HepG2 (cell line): ENCODE data around the gene ZFHX3. TPM values are rescaled to one million over a fixed set of nuclear protein-coding genes. Genes with fewer than 3 reads are reported as not detected.

Source experiments
- ATF4 ChIP-seq, 2 experiments: fragments of 450-650 bp in 1 of 2; sonication (generic) in 1 of 2; formaldehyde crosslinking; IDR thresholded peaks; 2 replicates each; pipeline versions ENCODE4 v1.5.0 to v1.8.0; 2020 to 2022; ENCODE audit warnings: mild to moderate bottlenecking in 1 of 2, missing genetic modification reagents in 1 of 2
- GATAD2A ChIP-seq: IDR thresholded peaks from 2 replicates; pipeline ENCODE4 v1.6.1; 2016
- GRHL1 ChIP-seq: sonication (generic); formaldehyde crosslinking; conservative IDR thresholded peaks from 2 replicates; pipeline ENCODE4 v1.8.0; 2022; ENCODE audit warnings: missing genetic modification reagents
- KAT8 ChIP-seq: IDR thresholded peaks from 2 replicates; pipeline ENCODE4 v1.6.1; 2016; ENCODE audit warnings: missing genetic modification reagents, missing compliant biosample characterization
- MTERF4 ChIP-seq: sonication (generic); formaldehyde crosslinking; IDR thresholded peaks from 2 replicates; pipeline ENCODE4 v1.8.0; 2023; ENCODE audit warnings: mild to moderate bottlenecking, missing genetic modification reagents
- NFE2 ChIP-seq: sonication (generic); formaldehyde crosslinking; IDR thresholded peaks from 2 replicates; pipeline ENCODE4 v1.4.0; 2020; ENCODE audit warnings: missing genetic modification reagents
- POLR2A ChIP-seq, 2 experiments: IDR thresholded peaks; 2 replicates each; pipeline ENCODE4 v1.6.1; 2011; ENCODE audit warnings: low read depth in 2 of 2, low read length in 2 of 2, mild to moderate bottlenecking in 1 of 2, moderate library complexity in 1 of 2; ENCODE audit not compliant: insufficient read depth in 1 of 2
- TAF1 ChIP-seq: sonication (generic); formaldehyde crosslinking; IDR thresholded peaks from 2 replicates; pipeline ENCODE4 v1.4.0; 2020; ENCODE audit warnings: missing genetic modification reagents
- ZFAT ChIP-seq: sonication (generic); formaldehyde crosslinking; conservative IDR thresholded peaks from 2 replicates; pipeline ENCODE4 v1.8.1; 2023; ENCODE audit warnings: missing genetic modification reagents, inconsistent platforms
- ZNF367 ChIP-seq: sonication (generic); formaldehyde crosslinking; IDR thresholded peaks from 2 replicates; pipeline ENCODE4 v1.4.0; 2020; ENCODE audit warnings: missing genetic modification reagents, borderline replicate concordance
- ZNF496 ChIP-seq: sonication (generic); formaldehyde crosslinking; IDR thresholded peaks from 2 replicates; pipeline ENCODE4 v1.8.1; 2023; ENCODE audit warnings: mild to moderate bottlenecking, moderate library complexity, missing genetic modification reagents; ENCODE audit not compliant: insufficient replicate concordance
- ZNF646 ChIP-seq: sonication (generic); formaldehyde crosslinking; IDR thresholded peaks from 2 replicates; pipeline ENCODE4 v1.9.0; 2021; ENCODE audit warnings: mild to moderate bottlenecking, missing genetic modification reagents
- ZNF776 ChIP-seq: sonication (generic); formaldehyde crosslinking; IDR thresholded peaks from 2 replicates; pipeline ENCODE4 v1.4.0; 2020; ENCODE audit warnings: mild to moderate bottlenecking, missing genetic modification reagents
- polyA plus RNA-seq, 8 experiments: library from polyadenylated mRNA; depleted of rRNA in 3 of 8; stranded (reverse) in 7 of 8; unstranded in 1 of 8; fragments of >200 nt; fragmentation: Illumina TruSeq in 4 of 8; extraction: Trizol in 4 of 8; gene quantifications; 2 replicates each; pipeline versions ENCODE4 v1.2.1 to v1.2.3, GENCODE V29; 2011 to 2016; ENCODE audit warnings: low read depth in 4 of 8, missing spikeins in 1 of 8, mixed read lengths in 1 of 8; ENCODE audit not compliant: insufficient read depth in 1 of 8
- total RNA-seq, 5 experiments: library from RNA; depleted of rRNA; stranded (reverse); fragments of >200 nt; fragmentation: Illumina TruSeq; extraction: Trizol; gene quantifications; 2 replicates each; pipeline ENCODE4 v1.2.3, GENCODE V29; 2016; ENCODE audit warnings: low read depth in 1 of 5

ZFHX3 gene
- total and polyA plus RNA-seq, 2 of the 13 experiments (the other 11 are each of a cell fraction or from before 2014, with no cell fraction given) = 5.0 to 6.0 TPM

GRCh38 chr16:72877374-72878028 is 170.4 kb downstream of the ZFHX3 start (continued):
- peak; percentile 97 for TF ChIP-seq GATAD2A (CRISPR knock-in tag)
- TF ChIP-seq MTERF4 = no peak
- peak in 1 of 2 experiments; percentile 57; a peak in 1 of 4 replicates for TF ChIP-seq ATF4 (CRISPR knock-in tag; IDR thresholded peaks at IDR 0.05)
- TF ChIP-seq ZNF367 (CRISPR knock-in tag) = no peak
- peak; percentile 53; the same call in 1 of the 2 replicates for TF ChIP-seq ZNF646 (CRISPR knock-in tag)
- no peak for TF ChIP-seq TAF1 (CRISPR knock-in tag)
- no peak for TF ChIP-seq GRHL1
- TF ChIP-seq ZNF776 (CRISPR knock-in tag) = no peak
- TF ChIP-seq ZNF496 (CRISPR knock-in tag) = no peak
- no peak for TF ChIP-seq ZFAT (CRISPR knock-in tag)
- peak; percentile 75 for TF ChIP-seq KAT8
- TF ChIP-seq POLR2A (IDR thresholded peaks at IDR 0.05; ENCODE audit: insufficient read depth in 1 of 2, low read depth in 2 of 2, low read length in 2 of 2) = peak in 1 of 2 experiments; percentile 63; a peak in 2 of 4 replicates
- peak; percentile 87 for TF ChIP-seq NFE2 (CRISPR knock-in tag)
